ENCODE data around the gene SYT10. TPM values are rescaled to one million over a fixed set of nuclear protein-coding genes. Genes with fewer than 3 reads are reported as not detected.

The SYT10 gene
- total RNA-seq, 1 experiment from 2014 or later = not detected

GRCh38 chr12:33330940-33331339, 108.7 kb downstream of the SYT10 start:
- Histone ChIP-seq H2AFZ (ENCODE audit: low read length) (no peak overlapping the region), H3K4me3 (ENCODE audit: low read length) (no peak overlapping the region), H3F3A (ENCODE audit: low read length, unreplicated experiment) (no peaks in the 10 kb centered on the region), H3K4me2 (ENCODE audit: low read length) (no peak overlapping the region), H3K27ac (ENCODE audit: low read length) (no peak overlapping the region), H3K36me3 (ENCODE audit: low read depth, low read length) (no peaks in the 10 kb centered on the region), H3K9me3 (ENCODE audit: low read length) (no peaks in the 10 kb centered on the region), H3K79me2 (ENCODE audit: low read length) (no peaks in the 10 kb centered on the region), H3K27me3 (ENCODE audit: low read length) (no peaks in the 10 kb centered on the region), H4K20me1 (ENCODE audit: low read length) (no peaks in the 10 kb centered on the region), H3K9me2 (replicated peaks; ENCODE audit: low read length) (no peaks in the 10 kb centered on the region), H3K4me1 (ENCODE audit: insufficient read depth, low read length) (no peaks in the 10 kb centered on the region), H3K9ac (ENCODE audit: low read length) (no peak overlapping the region)
- no TSS peak for BruUV-seq (replicated peaks)
- TF ChIP-seq EZH2 (IDR thresholded peaks at IDR 0.05; ENCODE audit: low read length, unreplicated experiment) (no peak), CTCF (conservative IDR thresholded peaks at IDR 0.05; ENCODE audit: low read depth, low read length) (no peak), EZH2phosphoT487 (IDR thresholded peaks at IDR 0.05; ENCODE audit: borderline replicate concordance, low read length) (no peak)
- POLR2A ChIA-PET (ENCODE audit: unreplicated experiment) = no interaction called here
- DNase-seq = no peak
- intact Hi-C loops (cut with micrococcal nuclease) = no loop called here
- CTCF ChIA-PET = no interaction called here
- ATAC-seq = no peak
